Stimulated activated memory B cell treated with anti-CD40 and anti-IgM and Interleukin-4, amounts not matched to agents 10 μg/mL and 1 μg/mL and 100 μg/mL, for 72 hours (primary cell): Measurements from ENCODE around the gene ABHD17A.
A peak's percentile ranks its signal among the peaks of the same experiment; 100 is the strongest.
"Not testable (repeated sequence)": the region's sequence is repeated elsewhere in the genome, so short reads cannot be mapped to it uniquely, and the experiment has no call there.

ENCODE experiments used
- ATAC-seq: fragments of 150-1000 bp; cut with Tn5 transposase; 2 replicates; pipeline ENCODE4 v1.10.0; 2021
- H3K27ac Mint-ChIP-seq: one replicate; pipeline ENCODE4 v1.8.0; 2022; ENCODE audit warnings: mild to moderate bottlenecking, mixed read lengths
- H3K27me3 Mint-ChIP-seq: one replicate; pipeline ENCODE4 v1.8.0; 2022; ENCODE audit warnings: mixed read lengths
- H3K36me3 Mint-ChIP-seq: one replicate; pipeline ENCODE4 v1.8.0; 2022; ENCODE audit warnings: mixed read lengths
- H3K4me1 Mint-ChIP-seq: one replicate; pipeline ENCODE4 v1.8.0; 2022; ENCODE audit warnings: mixed read lengths
- H3K4me3 Mint-ChIP-seq: one replicate; pipeline ENCODE4 v1.8.0; 2022; ENCODE audit warnings: mild to moderate bottlenecking, moderate library complexity, mixed read lengths
- H3K9me3 Mint-ChIP-seq: one replicate; pipeline ENCODE4 v1.8.0; 2022; ENCODE audit warnings: mixed read lengths

ABHD17A gene

GRCh38 chr19:1879982-1880381 is 5.3 kb downstream of the ABHD17A start:
- not testable (repeated sequence) for H3K4me3 Mint-ChIP-seq, ATAC-seq, H3K9me3 Mint-ChIP-seq, H3K27ac Mint-ChIP-seq, H3K27me3 Mint-ChIP-seq
- peaks cover 54% of the 10 kb centered on the region for H3K4me1 Mint-ChIP-seq
- peaks cover 10% of the 10 kb centered on the region for H3K36me3 Mint-ChIP-seq

GRCh38 chr19:1878583-1878982 is 6.7 kb downstream of the ABHD17A start:
- H3K4me3 Mint-ChIP-seq, H3K9me3 Mint-ChIP-seq, H3K27ac Mint-ChIP-seq, H3K27me3 Mint-ChIP-seq, ATAC-seq: not testable (repeated sequence)
- peaks cover 11% of the 10 kb centered on the region for H3K36me3 Mint-ChIP-seq
- H3K4me1 Mint-ChIP-seq = peaks cover 56% of the 10 kb centered on the region

GRCh38 chr19:1877280-1877660 is 8.0 kb downstream of the ABHD17A start:
- not testable (repeated sequence) for H3K9me3 Mint-ChIP-seq, H3K4me3 Mint-ChIP-seq, H3K27me3 Mint-ChIP-seq, ATAC-seq, H3K27ac Mint-ChIP-seq
- Mint-ChIP-seq H3K36me3 (peaks cover 11% of the 10 kb centered on the region), H3K4me1 (peaks cover 54% of the 10 kb centered on the region)

- not testable (repeated sequence) for H3K27me3 Mint-ChIP-seq, H3K9me3 Mint-ChIP-seq
- peak; percentile 11 for ATAC-seq
- H3K36me3 Mint-ChIP-seq = peaks cover 11% of the 10 kb centered on the region
- H3K4me3 Mint-ChIP-seq = peak overlapping the region; percentile 100
- H3K27ac Mint-ChIP-seq = peak overlapping the region; percentile 99
- H3K4me1 Mint-ChIP-seq = peaks cover 49% of the 10 kb centered on the region
These were observed 8.6 kb downstream of the ABHD17A start for GRCh38 chr19:1876496-1877279.

GRCh38 chr19:1875646-1876495 is 9.4 kb downstream of the ABHD17A start:
- Mint-ChIP-seq H3K27ac (peak overlapping the region; percentile 99), H3K27me3 (no peaks in the 10 kb centered on the region), H3K36me3 (peaks cover 12% of the 10 kb centered on the region), H3K4me1 (peaks cover 48% of the 10 kb centered on the region), H3K4me3 (peak overlapping the region; percentile 100), H3K9me3 (no peaks in the 10 kb centered on the region)
- ATAC-seq = peak; percentile 96

GRCh38 chr19:1875265-1875645 is 10.0 kb downstream of the ABHD17A start:
- Mint-ChIP-seq H3K36me3 (peaks cover 19% of the 10 kb centered on the region), H3K27ac (peak overlapping the region; percentile 99), H3K4me3 (peak overlapping the region; percentile 100), H3K4me1 (peaks cover 49% of the 10 kb centered on the region)
- H3K9me3 Mint-ChIP-seq, H3K27me3 Mint-ChIP-seq, ATAC-seq: not testable (repeated sequence)

GRCh38 chr19:1874554-1875185 is 10.6 kb downstream of the ABHD17A start:
- no peaks in the 10 kb centered on the region for H3K9me3 Mint-ChIP-seq
- peak overlapping the region; percentile 99 for H3K27ac Mint-ChIP-seq
- peaks cover 50% of the 10 kb centered on the region for H3K4me1 Mint-ChIP-seq
- ATAC-seq = no peak
- H3K36me3 Mint-ChIP-seq = peaks cover 20% of the 10 kb centered on the region
- H3K27me3 Mint-ChIP-seq = no peaks in the 10 kb centered on the region
- peak overlapping the region; percentile 100 for H3K4me3 Mint-ChIP-seq

GRCh38 chr19:1873524-1874473 is 11.5 kb downstream of the ABHD17A start:
- Mint-ChIP-seq H3K27ac (peak overlapping the region; percentile 99), H3K9me3 (no peaks in the 10 kb centered on the region), H3K4me1 (peaks cover 50% of the 10 kb centered on the region), H3K4me3 (peak overlapping the region; percentile 100), H3K36me3 (peaks cover 20% of the 10 kb centered on the region), H3K27me3 (no peaks in the 10 kb centered on the region)
- ATAC-seq = no peak

GRCh38 chr19:1872807-1873523 is 12.3 kb downstream of the ABHD17A start:
- peaks cover 14% of the 10 kb centered on the region for H3K36me3 Mint-ChIP-seq
- H3K4me1 Mint-ChIP-seq = peaks cover 48% of the 10 kb centered on the region
- peak overlapping the region; percentile 37 for H3K27ac Mint-ChIP-seq
- ATAC-seq = no peak
- H3K4me3 Mint-ChIP-seq = no peak overlapping the region
- no peaks in the 10 kb centered on the region for H3K27me3 Mint-ChIP-seq
- no peaks in the 10 kb centered on the region for H3K9me3 Mint-ChIP-seq

GRCh38 chr19:1871630-1872029 is 13.7 kb downstream of the ABHD17A start:
- Mint-ChIP-seq H3K9me3 (no peaks in the 10 kb centered on the region), H3K4me1 (peaks cover 55% of the 10 kb centered on the region), H3K36me3 (peaks cover 14% of the 10 kb centered on the region), H3K27ac (no peak overlapping the region), H3K27me3 (no peaks in the 10 kb centered on the region), H3K4me3 (no peak overlapping the region)
- no peak for ATAC-seq

GRCh38 chr19:1871140-1871597 is 14.1 kb downstream of the ABHD17A start:
- ATAC-seq = no peak
- Mint-ChIP-seq H3K27me3 (no peaks in the 10 kb centered on the region), H3K36me3 (peaks cover 14% of the 10 kb centered on the region), H3K4me1 (peaks cover 50% of the 10 kb centered on the region), H3K9me3 (no peaks in the 10 kb centered on the region), H3K4me3 (no peak overlapping the region), H3K27ac (no peak overlapping the region)

- Mint-ChIP-seq H3K27ac (no peak overlapping the region), H3K36me3 (peaks cover 10% of the 10 kb centered on the region), H3K4me3 (no peak overlapping the region), H3K4me1 (peaks cover 41% of the 10 kb centered on the region), H3K27me3 (no peaks in the 10 kb centered on the region), H3K9me3 (no peaks in the 10 kb centered on the region)
- ATAC-seq = no peak
These were observed 16.3 kb downstream of the ABHD17A start for GRCh38 chr19:1868971-1869370.

- Mint-ChIP-seq H3K27me3 (no peaks in the 10 kb centered on the region), H3K36me3 (peaks cover 9% of the 10 kb centered on the region), H3K4me1 (peaks cover 28% of the 10 kb centered on the region), H3K27ac (peak overlapping the region; percentile 6), H3K4me3 (no peak overlapping the region), H3K9me3 (no peaks in the 10 kb centered on the region)
- no peak for ATAC-seq
These were observed 18.0 kb downstream of the ABHD17A start for GRCh38 chr19:1867349-1867724.
